Body of pancreas (tissue), 4 donors: ENCODE data around the gene TGFB1. TPM values are rescaled to one million over a fixed set of nuclear protein-coding genes. Genes with fewer than 3 reads are reported as not detected.
A peak's percentile ranks its signal among the peaks of the same experiment; 100 is the strongest.

ENCODE experiments used
- ATAC-seq: fragments of 150-250 bp; one replicate; pipeline ENCODE4 v1.9.1; 2016
- DNase-seq, 4 donors: peaks; one replicate each; pipeline ENCODE4 v3.0.0-alpha.2; 2019
- H3K27ac ChIP-seq, 4 donors: fragments of 200-600 bp; sonication (generic); 1 replicate in 3 of 4; 2 replicates in 1 of 4; pipeline versions ENCODE4 v1.5.1 to v1.6.1; 2016 to 2019; ENCODE audit warnings: mild to moderate bottlenecking in 1 of 4, mixed read lengths in 1 of 4, moderate library complexity in 1 of 4
- H3K27me3 ChIP-seq, 2 donors: fragments of 200-600 bp; sonication (generic); one replicate each; pipeline ENCODE4 v1.6.0; 2016; ENCODE audit warnings: mild to moderate bottlenecking in 1 of 2
- H3K36me3 ChIP-seq, 2 donors: fragments of 200-600 bp; sonication (generic); replicated peaks in 1 of 2; 2 replicates each; pipeline ENCODE4 v1.5.1; 2016; ENCODE audit warnings: low read depth in 2 of 2; ENCODE audit not compliant: insufficient read depth in 1 of 2
- H3K4me1 ChIP-seq: fragments of 200-600 bp; sonication (generic); one replicate; pipeline ENCODE4 v1.6.0; 2016
- H3K4me3 ChIP-seq, 2 donors: fragments of 200-600 bp; sonication (generic); 1 replicate in 1 of 2; 2 replicates in 1 of 2; pipeline ENCODE4 v1.5.1; 2016 to 2019
- H3K9me3 ChIP-seq, 3 donors: fragments of 200-600 bp; sonication (generic); 1 replicate in 2 of 3; 2 replicates in 1 of 3; pipeline ENCODE4 v1.5.1; 2016
- CTCF ChIP-seq, 7 experiments: fragments of 450-650 bp in 4 of 7; fragments of 200-600 bp in 3 of 7; sonication (generic) in 3 of 7; IDR thresholded peaks; one replicate each; pipeline ENCODE4 v1.5.1; 2016 to 2019; ENCODE audit warnings: antibody characterized with exemption in 7 of 7
- POLR2A ChIP-seq, 3 donors: fragments of 450-650 bp; IDR thresholded peaks; one replicate each; pipeline ENCODE4 v1.6.1; 2016; ENCODE audit warnings: antibody characterized with exemption in 3 of 3, mild to moderate bottlenecking in 2 of 3
- WGBS, 2 donors: methylation state at CpG; one replicate each; pipeline ENCODE4 v1.1.5; 2017; 5-methylcytosine and 5-hydroxymethylcytosine counted together
- intact Hi-C: fragments of 100-400 bp; cut with DNase I; formaldehyde crosslinking; loops from one replicate; pipeline ENCODE4 v1.15.1; 2023
- total RNA-seq, 2 donors: library from RNA; depleted of rRNA; stranded (reverse); fragments of >200 nt; gene quantifications; one replicate each; pipeline ENCODE4 v1.1.0, GENCODE V29; 2016

The TGFB1 gene
- total RNA-seq, 2 donors from 2014 or later: 7.8 to 17.1 TPM

DNA sequence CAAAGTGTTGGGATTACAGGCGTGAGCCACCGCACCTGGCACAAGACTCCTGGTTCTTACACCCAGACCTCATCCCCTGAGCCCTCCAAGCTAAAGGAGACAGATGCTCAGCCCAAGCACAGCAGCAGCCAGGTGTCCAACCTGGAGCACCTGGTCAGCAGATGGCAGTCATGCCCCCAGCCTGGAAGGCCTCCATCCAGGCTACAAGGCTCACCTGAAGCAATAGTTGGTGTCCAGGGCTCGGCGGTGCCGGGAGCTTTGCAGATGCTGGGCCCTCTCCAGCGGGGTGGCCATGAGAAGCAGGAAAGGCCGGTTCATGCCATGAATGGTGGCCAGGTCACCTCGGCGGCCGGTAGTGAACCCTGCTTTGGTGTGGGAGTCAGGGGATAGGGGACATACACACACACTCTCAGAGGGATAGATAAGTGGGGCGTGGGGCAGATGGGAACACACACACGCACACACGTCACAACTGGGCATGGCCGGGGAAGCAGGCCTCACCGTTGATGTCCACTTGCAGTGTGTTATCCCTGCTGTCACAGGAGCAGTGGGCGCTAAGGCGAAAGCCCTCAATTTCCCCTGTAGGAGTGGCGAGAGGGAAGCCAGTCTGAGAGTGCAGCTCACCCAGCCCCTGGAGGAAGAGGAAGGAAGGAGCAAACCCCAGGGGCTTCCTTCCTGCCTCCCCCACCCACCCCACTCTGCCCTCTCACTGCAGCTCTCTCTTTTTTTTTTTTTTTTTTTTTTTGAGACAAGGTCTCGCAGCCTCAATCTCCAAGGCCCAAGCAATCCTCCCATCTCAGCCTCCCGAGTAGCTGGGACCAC, 11.8 kb downstream of the TGFB1 start:
- 58 to 73% methylated on average over 14 to 20 of the region's 20 CpGs for WGBS, 2 donors

GRCh38 chr19:41339936-41340335, 13.8 kb downstream of the TGFB1 start:
- WGBS, 2 donors: 90 to 94% methylated on average over 5 of the region's 5 CpGs
- no peak for TF ChIP-seq POLR2A (IDR thresholded peaks at IDR 0.05)
- TF ChIP-seq CTCF (IDR thresholded peaks at IDR 0.05): no peak
- H3K27ac ChIP-seq: no peak overlapping the region
- H3K4me3 ChIP-seq: no peak overlapping the region
- no peaks in the 10 kb centered on the region for H3K36me3 ChIP-seq
- DNase-seq: no peak
- H3K4me1 ChIP-seq: peaks cover 3% of the 10 kb centered on the region
- ATAC-seq: no peak
- intact Hi-C loops: no loop called here
- H3K27me3 ChIP-seq: no peaks in the 10 kb centered on the region
- no peaks in the 10 kb centered on the region for H3K9me3 ChIP-seq

More for the DNA sequence above, 11.8 kb downstream of the TGFB1 start:
- Histone ChIP-seq H3K9me3 (no peaks in the 10 kb centered on the region), H3K4me3 (no peak overlapping the region), H3K36me3 (no peaks in the 10 kb centered on the region), H3K4me1 (peaks cover 3% of the 10 kb centered on the region), H3K27me3 (no peaks in the 10 kb centered on the region), H3K27ac (no peak overlapping the region)
- DNase-seq: peak; percentile 69 to 83 (median 74)
- intact Hi-C loops: no loop called here
- peak; percentile 88 for ATAC-seq
- TF ChIP-seq CTCF (IDR thresholded peaks at IDR 0.05) (peak in 6 of 7 experiments; percentile 19 to 62 (median 54)), POLR2A (IDR thresholded peaks at IDR 0.05) (no peak)

DNA sequence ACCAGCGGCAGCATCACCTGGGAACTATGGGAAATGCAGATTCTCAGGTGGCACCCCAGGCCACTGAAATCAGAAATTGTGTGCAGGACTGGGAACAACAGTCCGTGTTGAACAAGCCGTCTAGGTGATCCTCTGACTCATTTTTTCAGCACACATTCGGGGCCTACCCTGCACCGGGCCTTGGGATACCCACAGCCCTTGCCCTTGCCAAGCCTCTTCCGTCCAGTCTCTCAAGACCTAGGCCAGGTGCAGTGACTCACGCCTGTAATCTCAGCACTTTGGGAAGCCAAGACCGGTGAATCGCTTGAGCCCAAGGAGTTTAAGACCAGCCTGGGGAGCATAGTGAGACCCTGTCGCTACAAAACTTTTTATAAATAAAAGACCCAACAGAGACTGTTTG, 18.3 kb downstream of the TGFB1 start:
- ATAC-seq (no peak), DNase-seq (no peak)
- no peaks in the 10 kb centered on the region for H3K27me3 ChIP-seq
- no peaks in the 10 kb centered on the region for H3K4me1 ChIP-seq
- H3K9me3 ChIP-seq: no peaks in the 10 kb centered on the region
- no peak overlapping the region for H3K27ac ChIP-seq
- intact Hi-C loops: no loop called here
- 80 to 81% methylated on average over 7 to 10 of the region's 10 CpGs for WGBS, 2 donors
- TF ChIP-seq POLR2A (IDR thresholded peaks at IDR 0.05) (no peak), CTCF (IDR thresholded peaks at IDR 0.05) (no peak)
- H3K36me3 ChIP-seq: no peaks in the 10 kb centered on the region
- H3K4me3 ChIP-seq: no peak overlapping the region

DNA sequence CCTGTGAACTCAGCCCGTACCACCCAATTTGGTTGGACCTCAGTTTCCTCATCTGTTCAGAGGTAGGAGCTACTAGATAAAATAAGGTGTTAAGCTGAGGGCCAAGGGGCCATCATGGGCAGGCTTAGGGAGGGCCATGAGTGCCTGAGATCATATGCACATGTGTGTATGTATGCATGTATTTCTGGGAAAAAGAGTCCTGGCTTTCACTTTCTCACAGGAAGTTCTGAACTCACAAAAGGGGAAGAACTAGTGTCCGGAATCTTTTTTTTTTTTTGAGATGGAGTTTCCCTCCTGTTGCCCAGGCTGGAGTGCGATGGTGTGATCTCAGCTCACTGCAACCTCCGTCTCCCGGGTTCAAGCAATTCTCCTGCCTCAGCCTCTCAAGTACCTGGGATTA, 18.9 kb downstream of the TGFB1 start:
- H3K4me1 ChIP-seq: no peaks in the 10 kb centered on the region
- DNase-seq (no peak), ATAC-seq (no peak)
- H3K27me3 ChIP-seq: no peaks in the 10 kb centered on the region
- no peaks in the 10 kb centered on the region for H3K9me3 ChIP-seq
- H3K4me3 ChIP-seq: no peak overlapping the region
- intact Hi-C loops: no loop called here
- WGBS, 2 donors: 56 to 80% methylated on average over 5 of the region's 5 CpGs
- TF ChIP-seq POLR2A (IDR thresholded peaks at IDR 0.05) (no peak), CTCF (IDR thresholded peaks at IDR 0.05) (no peak)
- peak overlapping the region in 1 of 4 donors; percentile 54 for H3K27ac ChIP-seq
- no peaks in the 10 kb centered on the region for H3K36me3 ChIP-seq

- intact Hi-C loops: no loop called here
- Histone ChIP-seq H3K27me3 (no peaks in the 10 kb centered on the region), H3K4me1 (peaks cover 10% of the 10 kb centered on the region), H3K9me3 (no peaks in the 10 kb centered on the region), H3K27ac (no peak overlapping the region), H3K4me3 (no peak overlapping the region), H3K36me3 (no peaks in the 10 kb centered on the region)
- 81 to 84% methylated on average over 5 of the region's 5 CpGs for WGBS, 2 donors
- TF ChIP-seq POLR2A (IDR thresholded peaks at IDR 0.05) (no peak), CTCF (IDR thresholded peaks at IDR 0.05) (no peak)
- ATAC-seq (no peak), DNase-seq (no peak)
These were observed 21.3 kb downstream of the TGFB1 start for GRCh38 chr19:41332468-41332867.
